ENCODE results near the gene PPM1M.
"Not testable (repeated sequence)": the region's sequence is repeated elsewhere in the genome, so short reads cannot be mapped to it uniquely, and the experiment has no call there.

PPM1M gene

DNA sequence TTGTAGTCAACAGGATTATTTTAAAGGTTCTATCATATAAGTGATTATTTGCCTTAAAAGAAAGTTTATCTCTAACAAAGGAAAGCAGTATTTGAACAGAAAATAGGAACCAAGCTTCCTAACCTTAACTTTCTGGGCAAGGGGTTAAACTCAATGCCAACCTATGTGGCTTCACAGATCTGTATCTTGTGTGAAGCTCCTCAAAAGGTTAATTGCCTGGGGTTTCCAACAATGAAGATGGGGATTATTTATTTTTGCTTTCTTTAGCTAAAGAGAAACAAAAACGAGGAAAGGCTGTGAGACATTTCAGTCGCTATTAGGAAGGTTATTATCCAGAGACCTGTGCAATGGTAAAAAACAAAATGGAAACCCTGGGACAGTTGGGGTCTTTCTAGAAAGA lies 34.0 kb downstream of the PPM1M start:
- TF ChIP-seq, protein P1, sequence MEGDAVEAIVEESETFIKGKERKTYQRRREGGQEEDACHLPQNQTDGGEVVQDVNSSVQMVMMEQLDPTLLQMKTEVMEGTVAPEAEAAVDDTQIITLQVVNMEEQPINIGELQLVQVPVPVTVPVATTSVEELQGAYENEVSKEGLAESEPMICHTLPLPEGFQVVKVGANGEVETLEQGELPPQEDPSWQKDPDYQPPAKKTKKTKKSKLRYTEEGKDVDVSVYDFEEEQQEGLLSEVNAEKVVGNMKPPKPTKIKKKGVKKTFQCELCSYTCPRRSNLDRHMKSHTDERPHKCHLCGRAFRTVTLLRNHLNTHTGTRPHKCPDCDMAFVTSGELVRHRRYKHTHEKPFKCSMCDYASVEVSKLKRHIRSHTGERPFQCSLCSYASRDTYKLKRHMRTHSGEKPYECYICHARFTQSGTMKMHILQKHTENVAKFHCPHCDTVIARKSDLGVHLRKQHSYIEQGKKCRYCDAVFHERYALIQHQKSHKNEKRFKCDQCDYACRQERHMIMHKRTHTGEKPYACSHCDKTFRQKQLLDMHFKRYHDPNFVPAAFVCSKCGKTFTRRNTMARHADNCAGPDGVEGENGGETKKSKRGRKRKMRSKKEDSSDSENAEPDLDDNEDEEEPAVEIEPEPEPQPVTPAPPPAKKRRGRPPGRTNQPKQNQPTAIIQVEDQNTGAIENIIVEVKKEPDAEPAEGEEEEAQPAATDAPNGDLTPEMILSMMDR (IDR thresholded peaks at IDR 0.05; ENCODE audit: control insufficient read depth, insufficient read depth, low read depth, low read length, missing control alignments) = no peak
- no peak for DNase-seq (ENCODE audit: low read depth)
- H3K4me3 ChIP-seq (ENCODE audit: control insufficient read depth, low read depth, low read length) = no peak overlapping the region

DNA sequence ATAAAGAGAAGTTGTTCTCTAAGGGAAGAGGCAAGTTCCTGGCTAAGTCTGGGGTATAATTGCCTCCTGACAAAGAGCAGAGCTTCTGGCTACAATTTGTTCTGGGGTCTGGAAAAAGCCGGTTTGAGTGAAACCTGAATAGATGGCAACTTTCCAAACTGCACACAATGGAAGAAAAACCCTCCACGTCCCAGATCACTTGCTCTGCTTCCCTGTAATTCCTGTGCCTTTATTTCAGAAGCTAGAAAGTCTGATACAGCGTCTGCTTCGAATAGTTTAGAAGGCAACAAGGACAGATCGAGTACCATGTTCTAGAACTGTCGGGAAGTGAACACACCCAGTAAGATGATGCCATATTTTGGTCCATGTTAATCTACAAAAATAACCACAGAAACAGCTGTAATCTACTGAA lies 34.5 kb downstream of the PPM1M start:
- no peak overlapping the region for H3K4me3 ChIP-seq (ENCODE audit: control insufficient read depth, low read depth, low read length)
- DNase-seq (ENCODE audit: low read depth) = no peak
- TF ChIP-seq, protein P1 (IDR thresholded peaks at IDR 0.05; ENCODE audit: control insufficient read depth, insufficient read depth, low read depth, low read length, missing control alignments) = no peak

DNA sequence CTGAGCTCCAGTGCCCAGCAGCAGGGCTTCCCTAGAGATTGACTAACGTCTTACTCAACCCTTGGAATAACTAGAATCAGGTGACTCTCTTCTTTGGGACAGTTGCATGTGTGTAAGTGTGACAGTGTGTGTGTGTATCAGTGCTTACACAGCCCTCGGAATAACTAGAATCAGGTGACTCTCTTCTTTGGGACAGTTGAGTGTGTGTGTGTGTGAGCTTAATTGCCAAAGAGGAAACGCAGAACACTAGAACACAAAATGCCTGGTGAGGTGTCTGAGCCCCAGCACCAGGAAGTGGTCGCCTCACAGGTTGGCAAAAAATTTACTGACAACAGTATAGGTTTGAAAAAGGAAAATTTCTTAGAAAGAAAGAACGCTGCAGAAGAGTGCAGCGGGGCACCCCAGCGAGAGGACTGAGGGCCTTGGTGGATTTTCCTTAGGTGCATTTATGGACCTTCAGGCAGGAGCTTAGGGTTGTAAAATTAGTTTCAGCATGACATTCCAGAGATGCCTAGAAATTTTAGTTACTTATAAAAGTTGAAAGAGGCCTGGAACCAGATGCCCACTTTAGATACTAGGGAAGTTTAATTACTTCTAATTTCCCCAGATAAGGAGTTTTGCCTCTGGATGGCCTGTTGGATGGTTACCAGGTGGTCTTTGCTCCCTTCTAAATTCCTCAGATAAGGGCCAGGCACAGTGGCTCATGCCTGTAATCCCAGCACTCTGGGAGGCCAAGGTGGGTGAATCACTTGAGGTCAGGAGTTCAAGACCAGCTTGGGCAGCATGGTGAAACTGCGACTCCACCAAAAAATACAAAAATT lies 36.6 kb downstream of the PPM1M start:
- TF ChIP-seq, protein P1 (IDR thresholded peaks at IDR 0.05; ENCODE audit: control insufficient read depth, insufficient read depth, low read depth, low read length, missing control alignments) = no peak
- DNase-seq (ENCODE audit: low read depth) = no peak
- H3K4me3 ChIP-seq (ENCODE audit: control insufficient read depth, low read depth, low read length) = no peak overlapping the region

DNA sequence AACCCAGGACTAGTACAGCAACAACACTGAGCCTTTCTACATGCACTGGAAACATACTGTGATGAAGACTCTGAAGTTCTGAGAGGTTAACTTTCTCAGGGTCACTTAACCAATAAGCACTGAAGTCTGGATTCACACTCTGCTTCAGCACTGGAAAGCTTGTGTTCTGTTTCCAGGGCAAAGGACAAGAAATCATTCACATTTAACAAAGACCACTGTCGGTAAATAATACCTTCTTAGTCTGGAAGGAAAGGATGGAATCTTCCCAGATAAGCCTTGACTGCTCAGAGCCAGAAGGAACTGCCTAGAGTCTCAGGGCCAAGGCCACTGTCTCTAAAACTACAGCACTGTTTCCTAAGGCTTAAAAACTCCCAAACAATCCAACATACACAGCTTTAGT lies 37.7 kb downstream of the PPM1M start:
- DNase-seq (ENCODE audit: low read depth) = no peak
- TF ChIP-seq, protein P1 (IDR thresholded peaks at IDR 0.05; ENCODE audit: control insufficient read depth, insufficient read depth, low read depth, low read length, missing control alignments) = no peak
- no peak overlapping the region for H3K4me3 ChIP-seq (ENCODE audit: control insufficient read depth, low read depth, low read length)

DNA sequence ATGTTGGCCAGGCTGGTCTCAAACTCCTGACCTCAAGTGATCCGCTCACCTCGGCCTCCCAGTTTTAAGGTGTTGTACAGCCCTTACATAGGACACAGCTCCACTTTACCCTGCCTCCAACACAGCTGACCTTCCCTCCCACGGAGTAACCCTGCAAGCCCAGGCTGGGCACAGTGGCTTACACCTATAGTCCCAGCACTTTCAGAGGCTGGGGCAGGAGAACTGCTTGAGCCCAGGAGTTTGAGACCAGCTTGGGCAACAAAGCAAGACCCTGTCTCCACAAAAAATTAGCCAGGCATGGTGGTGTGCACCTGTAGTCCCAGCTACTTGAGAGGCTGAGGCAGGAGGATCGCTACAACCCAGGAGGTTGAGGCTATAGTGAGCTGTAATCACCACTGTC lies 38.5 kb downstream of the PPM1M start:
- not testable (repeated sequence) for DNase-seq (ENCODE audit: low read depth); H3K4me3 ChIP-seq (ENCODE audit: control insufficient read depth, low read depth, low read length)

DNA sequence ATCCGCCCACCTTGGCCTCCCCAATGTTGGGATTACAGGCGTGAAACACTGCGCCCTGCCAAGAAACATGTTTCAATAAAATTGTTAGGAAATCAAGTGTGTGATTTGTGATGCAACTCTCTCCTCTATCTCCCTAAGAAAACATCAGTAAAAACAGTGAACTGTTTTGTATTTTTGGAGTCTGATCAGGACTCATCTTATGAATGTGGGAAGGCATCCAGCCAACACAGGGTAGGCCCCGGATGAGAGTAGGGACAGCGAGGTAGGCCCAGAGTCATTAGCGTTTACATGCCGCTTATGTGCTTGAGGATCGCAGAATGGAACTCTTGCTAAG lies 41.2 kb downstream of the PPM1M start:
- peak overlapping the region; percentile 97 for H3K4me3 ChIP-seq (ENCODE audit: control insufficient read depth, low read depth, low read length)
- TF ChIP-seq, protein P1 (IDR thresholded peaks at IDR 0.05; ENCODE audit: control insufficient read depth, insufficient read depth, low read depth, low read length, missing control alignments) = no peak
- no peak for DNase-seq (ENCODE audit: low read depth)

DNA sequence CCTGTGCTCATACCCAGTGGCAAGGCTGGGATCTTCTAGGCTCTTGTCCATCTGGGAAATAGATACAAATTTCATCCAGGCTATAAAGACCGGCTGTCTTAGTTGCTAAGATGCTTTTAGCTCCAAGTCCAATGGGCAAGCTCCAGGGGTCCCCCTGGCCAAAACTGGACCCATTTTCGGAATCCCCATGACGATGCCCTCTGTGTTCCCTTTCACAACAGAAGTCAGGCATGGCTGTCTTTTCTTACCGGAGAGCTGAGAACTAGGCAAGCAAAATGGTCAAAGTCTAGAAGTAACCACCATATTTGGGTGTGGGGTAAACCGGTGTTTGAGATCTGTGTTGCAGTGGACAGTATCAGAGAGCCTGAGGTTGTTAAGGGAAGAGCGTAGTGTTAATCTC lies 43.1 kb downstream of the PPM1M start:
- no peak for DNase-seq (ENCODE audit: low read depth)
- TF ChIP-seq, protein P1 (IDR thresholded peaks at IDR 0.05; ENCODE audit: control insufficient read depth, insufficient read depth, low read depth, low read length, missing control alignments) = no peak
- H3K4me3 ChIP-seq (ENCODE audit: control insufficient read depth, low read depth, low read length) = peak overlapping the region; percentile 97
